HG03439 (cell line): Measurements from ENCODE around the gene MAP3K15.

Experiments
- ATAC-seq: cut with Tn5 transposase; IDR thresholded peaks from one replicate; pipeline ENCODE4 v1.9.1; 2021; ENCODE audit warnings: mild to moderate bottlenecking, moderate library complexity; ENCODE audit not compliant: unreplicated experiment

Gene MAP3K15

DNA sequence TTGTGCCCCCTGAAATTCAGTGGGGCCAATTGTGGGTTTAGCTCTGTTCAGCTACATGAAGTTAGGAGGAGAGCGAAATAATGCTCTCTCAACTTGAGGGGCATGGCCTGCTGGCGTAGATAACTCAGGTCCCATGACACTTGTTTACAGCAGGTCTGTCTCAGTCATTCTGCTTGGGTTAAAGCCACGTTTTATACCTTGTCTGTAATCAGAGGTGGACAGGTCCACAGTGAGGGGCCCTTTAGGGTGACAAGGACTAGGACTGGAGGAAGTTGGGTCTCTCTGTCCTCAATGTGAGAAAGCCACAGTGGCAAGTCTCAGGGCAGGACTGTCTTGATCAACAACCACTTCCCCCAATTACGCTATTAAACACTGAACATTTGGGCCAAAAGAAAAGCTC lies 122.6 kb downstream of the MAP3K15 start:
- ATAC-seq = no peak

DNA sequence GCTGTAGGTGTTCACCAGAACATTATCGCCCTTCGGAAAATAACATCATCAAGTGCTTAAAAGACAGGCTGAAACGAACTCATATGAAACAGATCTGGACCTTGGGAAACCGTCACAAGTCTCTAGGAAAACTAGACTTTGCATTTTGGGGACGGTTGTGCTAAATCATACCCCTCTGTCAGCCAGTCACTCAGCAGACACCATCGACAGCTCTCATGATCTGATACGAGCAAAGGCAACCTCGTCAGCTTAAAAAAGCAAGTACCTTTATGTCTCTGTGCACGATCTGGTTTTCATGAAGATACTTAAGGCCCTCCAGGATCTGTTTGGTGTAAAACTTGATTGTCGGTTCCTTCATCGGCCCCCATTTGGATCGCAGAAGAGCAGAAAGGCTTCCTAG lies 123.2 kb downstream of the MAP3K15 start:
- ATAC-seq = no peak

DNA sequence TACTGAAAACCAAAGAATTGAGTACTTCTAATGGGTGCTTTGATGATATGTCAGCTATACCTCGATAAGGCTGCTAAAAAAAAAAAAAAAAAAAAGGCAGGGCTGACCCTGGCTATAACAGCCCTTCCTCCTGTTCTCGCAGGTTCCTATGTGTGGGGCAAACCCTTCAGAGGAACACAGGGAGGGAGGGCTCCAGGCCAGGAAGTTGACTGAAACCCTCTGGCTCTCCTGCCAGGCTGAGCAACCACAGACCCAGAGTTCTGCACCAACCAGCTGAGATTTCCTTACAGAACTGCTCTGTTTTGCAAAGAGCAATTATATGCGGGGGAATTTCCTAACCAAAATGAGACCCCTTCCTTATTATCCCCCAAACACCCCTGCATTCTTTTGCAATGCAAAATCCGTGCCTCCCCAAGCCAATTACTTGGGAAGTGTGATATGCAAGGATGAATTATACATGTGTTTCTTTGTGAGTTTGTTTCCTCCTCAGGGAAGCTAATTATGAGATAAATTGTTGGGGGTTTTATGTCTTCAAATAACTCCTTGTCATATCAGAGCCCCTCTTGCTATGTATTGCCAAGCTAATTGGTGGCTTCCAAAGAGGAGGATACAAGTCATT lies 126.0 kb downstream of the MAP3K15 start:
- no peak for ATAC-seq

DNA sequence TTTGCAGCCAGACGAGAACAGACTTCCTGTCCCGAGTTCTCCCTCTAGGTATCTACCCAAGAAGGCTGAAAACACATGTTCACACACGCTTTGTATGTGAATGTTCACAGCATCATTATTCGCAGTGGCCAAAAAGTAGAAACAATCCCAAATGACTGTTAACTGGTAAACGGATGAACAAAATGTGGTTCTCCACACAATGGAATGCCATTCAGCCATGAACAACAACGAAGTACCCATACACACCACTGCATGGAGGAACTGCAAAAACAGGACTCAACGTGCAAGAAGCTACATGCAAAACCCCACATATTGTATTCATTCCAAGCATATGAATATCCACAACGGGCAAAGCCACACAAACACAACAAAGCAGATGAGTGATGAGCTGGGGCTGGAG lies 126.6 kb downstream of the MAP3K15 start:
- ATAC-seq = no peak

DNA sequence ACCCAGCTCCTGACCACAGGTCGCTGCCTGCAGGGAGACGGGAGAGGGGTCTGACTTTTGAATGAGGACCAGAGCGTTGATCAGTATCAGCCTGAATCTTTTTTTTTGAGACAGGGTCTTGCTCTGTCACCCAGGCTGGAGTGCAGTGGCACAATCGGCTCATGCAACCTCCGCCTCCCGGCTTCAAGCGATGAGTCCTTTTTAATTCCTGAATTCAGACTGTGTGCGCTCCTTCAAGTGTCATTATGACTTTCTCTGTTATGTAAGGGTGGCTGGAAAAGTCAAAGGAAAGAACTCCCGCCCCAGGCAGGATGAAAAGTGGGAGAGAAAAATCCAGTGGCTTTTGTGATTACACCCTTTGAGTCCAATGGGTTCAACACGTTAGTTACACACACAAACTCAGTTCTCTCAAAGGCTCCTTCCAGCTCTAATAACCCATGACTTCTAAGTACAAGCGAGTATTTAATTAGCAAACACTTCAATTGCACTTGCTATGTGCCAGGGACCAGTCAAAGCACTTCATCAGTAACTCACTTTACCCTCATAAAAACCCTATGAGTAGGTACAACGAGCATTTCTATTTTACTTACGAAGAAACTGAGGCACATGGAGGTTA lies 127.1 kb downstream of the MAP3K15 start:
- no peak for ATAC-seq

DNA sequence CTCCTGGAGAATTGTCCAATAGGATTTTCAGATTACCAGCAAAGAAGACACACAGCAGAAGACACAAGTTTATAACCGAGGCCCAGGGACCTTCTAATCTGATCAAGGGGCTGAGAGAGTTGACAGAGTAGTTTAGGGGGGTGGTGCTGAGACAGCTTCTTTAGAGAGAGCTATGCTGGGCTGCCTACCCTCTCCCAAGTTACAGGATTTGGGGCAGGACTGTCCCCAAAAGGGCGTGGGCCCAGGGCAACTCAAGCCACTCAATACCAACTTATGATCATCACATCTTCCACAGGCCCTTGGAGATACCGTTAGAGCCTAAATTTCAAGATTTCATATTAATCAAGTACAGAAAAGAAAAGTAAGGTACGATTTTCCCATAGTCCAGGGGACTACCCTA lies 128.6 kb downstream of the MAP3K15 start:
- ATAC-seq = no peak

DNA sequence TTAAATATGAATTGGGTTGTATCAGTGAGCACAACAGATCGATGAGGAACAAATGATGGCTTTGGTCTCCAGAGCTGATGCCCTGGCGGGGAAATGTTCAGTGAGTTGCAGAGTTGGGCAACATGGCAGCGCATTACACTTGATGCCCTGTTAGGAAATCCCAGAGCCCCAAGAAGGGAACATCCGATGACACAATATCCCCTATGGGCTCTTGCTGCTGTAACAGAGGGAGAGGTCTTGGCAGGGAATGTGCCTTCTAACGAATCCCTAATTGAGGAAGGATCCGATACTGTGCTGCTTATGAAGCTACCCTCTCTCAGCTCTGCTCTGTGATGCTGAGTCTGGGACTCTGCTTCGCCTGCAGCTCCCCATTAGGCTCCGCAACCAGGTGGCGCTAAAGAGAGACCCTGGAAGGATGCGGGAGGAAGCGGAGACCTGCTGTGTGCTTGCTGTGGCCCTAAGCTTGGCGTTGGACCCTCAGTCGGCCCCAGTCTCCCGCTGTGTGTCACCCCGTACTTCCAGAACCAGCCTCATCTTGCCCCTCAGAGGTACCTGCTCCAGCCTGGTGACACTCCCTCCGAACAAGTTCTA lies 132.7 kb downstream of the MAP3K15 start:
- no peak for ATAC-seq

DNA sequence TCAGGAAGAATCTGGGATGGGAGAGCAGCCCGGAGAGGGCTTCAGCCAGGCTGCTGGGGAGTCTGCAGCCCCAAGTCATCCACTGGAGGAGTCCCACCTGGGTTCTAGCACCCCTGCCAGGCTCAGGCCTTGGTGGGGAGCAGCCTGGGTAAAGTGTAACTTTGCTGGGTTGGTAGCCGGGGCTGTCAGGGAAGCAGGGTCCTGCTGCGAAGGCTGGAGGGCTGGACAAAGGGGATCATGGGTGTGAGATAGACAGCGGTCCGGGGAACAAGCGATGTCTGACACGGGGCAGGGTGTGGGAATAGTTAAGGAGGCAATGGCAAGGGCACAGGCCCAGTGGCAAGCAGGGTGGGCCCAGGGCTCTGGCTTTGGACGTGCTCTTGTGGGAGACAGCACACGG lies 134.0 kb downstream of the MAP3K15 start:
- ATAC-seq = no peak

DNA sequence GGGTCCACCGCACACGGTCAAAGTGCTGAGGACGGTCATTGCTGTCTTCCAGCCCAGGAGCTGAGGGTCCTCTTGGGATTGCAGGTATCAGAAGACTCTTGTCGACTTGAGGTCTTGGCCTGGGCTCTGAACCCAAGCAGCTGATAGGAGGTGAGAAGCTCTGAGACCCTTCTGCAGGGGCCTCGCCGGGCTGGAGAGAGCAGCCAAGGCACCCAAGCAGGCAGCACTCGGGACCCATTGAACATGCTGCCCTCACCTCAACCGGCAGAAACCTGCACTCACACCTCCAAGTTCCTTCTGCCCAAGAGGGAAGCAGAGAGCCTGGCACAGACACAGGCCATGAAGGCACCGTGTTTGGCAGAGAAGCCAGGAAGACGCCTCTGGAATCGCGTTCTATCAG lies 137.5 kb downstream of the MAP3K15 start:
- ATAC-seq = no peak

DNA sequence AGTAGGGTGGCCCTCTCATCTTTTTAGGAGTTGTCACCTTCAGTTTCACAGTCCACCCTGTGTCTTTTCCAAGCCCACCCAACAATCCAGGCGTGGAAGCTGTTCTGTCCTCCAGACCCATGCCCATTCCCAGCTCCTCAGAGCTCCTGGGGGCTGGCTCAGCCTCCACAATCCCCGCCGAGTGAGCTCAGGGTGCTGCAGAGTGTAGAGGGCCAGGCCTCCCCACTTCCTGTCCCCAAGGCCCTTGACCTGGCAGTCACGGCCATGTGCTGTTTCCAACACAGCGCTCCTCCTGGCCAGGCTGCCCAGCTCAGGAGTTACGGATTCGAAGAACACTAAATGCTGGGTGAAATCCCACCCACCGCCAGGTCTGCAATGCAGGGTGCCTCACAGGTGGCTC lies 139.8 kb downstream of the MAP3K15 start:
- no peak for ATAC-seq

DNA sequence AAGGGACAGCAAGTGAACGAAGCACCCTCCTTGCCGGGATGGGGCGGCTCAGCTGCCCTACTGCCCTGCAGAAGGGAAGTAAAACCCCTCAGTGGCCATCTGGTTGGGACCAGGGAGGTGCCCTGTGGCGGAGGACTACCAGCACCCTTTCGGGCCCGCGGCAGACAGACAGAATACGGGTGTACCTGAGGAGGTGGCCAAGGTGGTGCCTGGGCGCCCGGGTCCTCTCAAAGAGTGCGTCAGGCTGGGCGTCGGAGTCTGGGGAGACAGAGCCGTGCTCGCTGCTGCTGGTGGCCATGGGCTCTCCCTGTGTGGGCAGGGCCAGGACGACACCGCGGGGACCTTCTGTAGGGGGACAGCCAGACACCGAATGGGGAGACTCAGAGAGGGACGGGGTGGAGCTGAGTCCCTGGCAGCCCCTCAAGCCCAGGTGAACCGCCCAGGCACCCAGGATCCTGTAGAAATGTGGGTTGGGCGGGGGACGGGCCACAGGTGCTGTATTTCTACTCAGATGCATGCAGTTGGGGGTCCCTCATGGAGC lies 141.9 kb downstream of the MAP3K15 start:
- no peak for ATAC-seq

DNA sequence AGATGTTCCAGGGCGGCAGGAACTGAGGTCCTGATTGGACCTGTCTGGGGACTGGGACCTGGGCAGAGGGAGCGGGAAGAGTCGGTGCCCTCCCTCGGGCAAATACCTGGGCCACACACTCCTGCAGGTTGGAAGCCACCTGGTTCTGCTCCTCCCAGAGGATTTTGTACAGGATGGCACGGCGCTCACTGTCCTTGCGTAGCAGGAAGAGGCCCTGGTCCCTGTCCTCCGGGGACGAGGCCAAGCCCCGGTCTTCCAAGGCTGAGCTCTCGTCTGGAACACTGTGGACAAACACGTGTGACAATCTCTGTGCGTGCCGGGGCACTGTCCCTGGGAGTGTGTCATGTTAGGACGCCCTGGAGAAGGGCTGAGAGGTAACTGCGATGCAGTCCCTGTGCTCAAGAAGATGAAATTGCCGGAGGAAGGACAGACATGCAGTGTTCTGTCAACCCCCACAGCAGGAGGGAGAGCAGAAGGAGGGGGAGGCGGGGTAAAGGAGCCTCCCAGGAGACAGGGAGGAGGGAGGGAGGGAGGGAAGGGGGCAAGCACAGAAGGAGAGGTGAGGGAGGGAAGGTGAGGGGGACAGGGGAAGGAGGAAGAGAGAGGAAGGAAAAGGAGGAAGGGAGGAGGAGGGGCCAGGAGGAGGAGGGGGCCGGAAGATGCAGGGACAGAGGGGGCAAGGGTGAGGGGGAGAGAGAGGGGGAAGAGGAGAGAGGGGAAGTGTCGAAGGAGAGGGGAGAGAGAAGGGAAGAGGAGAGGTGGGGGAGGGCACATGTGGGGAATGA lies 142.6 kb downstream of the MAP3K15 start:
- no peak for ATAC-seq

DNA sequence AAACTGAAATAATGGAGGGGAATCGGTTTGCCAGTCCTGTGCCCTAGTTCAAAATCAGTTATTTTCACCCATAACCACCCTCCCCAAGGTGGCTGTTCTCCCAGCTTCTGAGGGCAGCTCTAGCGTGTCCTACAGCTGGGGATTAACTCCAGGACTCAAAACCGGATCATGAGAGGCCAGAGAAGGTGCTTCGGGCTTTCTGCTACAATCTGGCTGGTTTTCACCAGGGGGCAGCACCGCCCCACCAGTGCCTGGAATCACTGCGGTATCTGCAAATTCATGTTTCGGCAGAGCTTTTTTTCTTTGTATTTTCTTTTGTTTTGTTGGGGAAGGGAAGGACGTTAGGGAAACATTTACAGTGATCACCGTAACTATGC lies 143.2 kb downstream of the MAP3K15 start:
- ATAC-seq = peak; percentile 66

DNA sequence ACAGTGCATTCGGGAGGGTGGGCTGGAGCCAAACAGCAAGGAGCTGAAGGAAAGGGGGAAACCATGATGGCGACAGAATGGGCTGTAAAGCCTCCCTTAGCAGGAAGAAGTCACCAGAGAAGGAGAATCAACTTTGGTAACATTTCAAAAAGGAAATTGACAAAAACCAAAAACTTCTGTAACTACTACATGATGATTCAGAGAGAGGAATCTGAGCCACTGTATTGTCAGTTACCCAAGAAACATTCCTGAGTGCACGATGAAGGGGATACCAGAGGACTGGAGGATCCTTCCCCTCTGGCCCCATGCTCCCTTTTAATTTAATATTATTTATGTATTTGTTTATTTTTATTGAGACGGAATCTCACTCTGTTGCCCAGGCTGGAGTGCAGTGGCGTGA lies 145.2 kb downstream of the MAP3K15 start:
- ATAC-seq = no peak

DNA sequence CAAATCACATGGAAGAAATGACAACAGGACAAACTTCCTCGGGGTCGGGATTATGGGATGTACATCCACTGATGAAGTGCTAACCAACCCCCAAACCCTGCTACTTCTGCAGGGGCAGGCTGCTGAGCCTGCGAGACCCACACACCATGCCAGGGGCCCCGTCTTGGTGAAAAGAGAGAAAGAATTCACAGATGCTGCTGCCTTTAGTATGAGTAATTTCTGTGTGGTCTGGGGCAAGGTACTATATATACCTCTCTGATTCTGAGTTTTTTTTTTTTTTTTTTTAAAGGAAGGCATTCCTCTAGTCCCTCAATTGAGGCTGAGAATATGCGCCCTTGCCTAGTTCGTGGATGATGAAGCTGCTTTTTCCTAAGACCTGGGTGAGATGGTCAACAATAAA lies 146.7 kb downstream of the MAP3K15 start:
- no peak for ATAC-seq

DNA sequence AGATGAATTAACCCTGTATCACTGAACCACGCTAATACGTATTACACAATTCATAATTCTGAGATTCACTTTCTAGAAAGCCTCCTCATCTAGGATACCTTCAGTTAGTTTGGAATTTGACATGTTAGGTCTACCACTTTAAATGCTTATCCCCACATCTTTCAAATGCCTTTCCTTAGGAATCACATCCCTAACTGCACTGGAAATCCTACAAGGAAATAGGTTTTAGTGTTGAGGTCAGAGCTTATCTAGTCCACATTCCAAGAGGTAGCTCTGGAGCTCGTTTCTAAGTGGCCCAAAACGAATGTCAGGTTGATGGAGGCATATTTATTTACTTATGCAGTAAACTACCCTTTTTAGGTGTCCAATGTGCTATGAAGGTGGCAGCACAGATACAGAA lies 153.6 kb downstream of the MAP3K15 start:
- no peak for ATAC-seq

DNA sequence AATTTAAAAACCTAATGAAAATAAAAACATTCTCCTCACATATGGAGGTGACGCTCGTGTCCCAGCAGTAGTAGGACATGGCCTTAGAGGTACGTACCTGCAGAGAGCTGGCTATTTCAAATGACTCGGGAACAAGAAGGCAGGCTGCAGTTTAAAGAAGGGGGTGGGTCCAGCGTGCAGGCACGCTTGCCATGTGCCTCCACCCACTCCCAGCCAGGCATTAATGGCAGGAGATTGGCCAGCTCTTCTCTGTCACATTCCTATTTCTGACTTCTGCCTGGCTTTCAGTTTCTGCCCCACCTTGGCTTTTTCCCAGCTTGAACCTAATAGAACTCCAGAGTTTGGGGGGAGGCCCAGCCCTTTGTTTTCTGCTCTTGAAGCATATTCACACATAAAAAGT lies 154.4 kb downstream of the MAP3K15 start:
- ATAC-seq = no peak

DNA sequence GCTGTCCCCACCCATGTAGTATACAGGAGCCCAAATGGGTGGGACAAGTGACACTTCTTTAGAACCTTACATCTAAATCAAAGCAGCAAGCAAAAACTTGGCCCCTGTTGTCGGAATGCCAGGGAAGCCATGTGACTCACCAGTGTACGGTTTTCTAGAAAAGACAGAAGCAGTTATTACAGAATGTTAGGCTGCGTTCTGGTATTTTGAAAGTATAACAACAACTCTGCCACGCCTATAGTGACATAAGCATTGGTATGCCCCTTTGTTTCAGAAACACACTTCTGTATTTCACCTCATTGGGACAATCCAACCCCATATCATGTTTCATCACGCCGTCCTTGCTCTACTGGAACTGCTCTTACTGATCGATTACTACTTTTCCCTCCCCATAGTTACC lies 156.8 kb downstream of the MAP3K15 start:
- no peak for ATAC-seq

DNA sequence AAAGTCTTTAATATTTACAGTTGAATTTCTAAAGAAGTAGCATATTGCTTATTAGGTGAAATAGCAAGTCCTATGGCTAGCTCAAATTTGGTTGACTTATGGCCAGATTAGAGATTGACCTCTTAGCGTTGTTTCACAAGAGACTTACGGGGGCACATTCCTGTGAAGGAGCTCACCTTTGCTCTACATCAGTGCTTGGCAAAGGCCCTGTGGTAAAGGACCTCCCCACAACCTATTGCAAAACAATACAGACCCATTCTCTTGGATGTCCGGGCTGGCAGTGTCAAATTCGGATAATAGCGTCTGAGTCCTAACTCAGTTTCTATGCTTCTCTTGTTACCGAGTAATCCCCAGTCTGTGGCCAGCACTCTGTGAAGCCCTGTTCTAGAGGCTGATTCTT lies 160.7 kb downstream of the MAP3K15 start:
- ATAC-seq = no peak

DNA sequence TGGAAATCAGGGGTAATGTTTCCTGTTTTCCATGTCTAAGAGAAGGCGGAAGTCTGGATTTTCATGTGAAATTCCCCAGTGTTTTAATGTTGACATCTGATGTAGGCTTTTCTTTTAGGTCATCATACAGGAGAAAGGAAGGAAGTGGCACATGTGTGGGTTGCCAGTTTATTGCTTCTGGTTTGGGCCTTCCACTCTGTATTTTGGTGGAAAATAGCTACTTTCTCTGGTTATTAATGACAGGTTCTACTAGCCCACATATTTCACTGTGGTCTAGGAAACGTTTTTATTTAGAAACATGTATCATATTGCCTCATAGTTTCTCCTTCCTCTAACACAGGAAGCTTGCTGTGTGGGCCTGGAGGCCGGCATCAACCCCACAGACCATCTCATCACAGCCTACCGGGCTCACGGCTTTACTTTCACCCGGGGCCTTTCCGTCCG lies 164.3 kb downstream of the MAP3K15 start:
- ATAC-seq = peak; percentile 75

DNA sequence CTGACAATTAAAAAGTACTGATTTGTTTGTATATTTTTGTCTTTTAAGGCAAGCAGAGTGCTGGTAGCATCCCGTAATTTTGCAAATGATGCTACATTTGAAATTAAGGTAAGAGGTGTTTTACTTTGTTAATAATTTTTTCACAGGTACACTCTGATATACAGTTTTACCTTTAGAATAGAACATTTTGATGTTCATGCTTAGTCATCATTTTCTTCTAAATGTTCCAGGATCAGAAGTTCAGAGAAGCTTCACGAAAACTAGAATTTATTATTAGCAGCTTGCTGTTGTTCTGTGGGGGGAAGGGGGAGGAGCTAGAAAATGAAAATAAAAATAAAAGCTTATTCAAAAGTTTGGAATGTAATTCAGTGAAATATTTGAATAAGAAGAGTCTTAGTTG lies 166.0 kb downstream of the MAP3K15 start:
- ATAC-seq = no peak

DNA sequence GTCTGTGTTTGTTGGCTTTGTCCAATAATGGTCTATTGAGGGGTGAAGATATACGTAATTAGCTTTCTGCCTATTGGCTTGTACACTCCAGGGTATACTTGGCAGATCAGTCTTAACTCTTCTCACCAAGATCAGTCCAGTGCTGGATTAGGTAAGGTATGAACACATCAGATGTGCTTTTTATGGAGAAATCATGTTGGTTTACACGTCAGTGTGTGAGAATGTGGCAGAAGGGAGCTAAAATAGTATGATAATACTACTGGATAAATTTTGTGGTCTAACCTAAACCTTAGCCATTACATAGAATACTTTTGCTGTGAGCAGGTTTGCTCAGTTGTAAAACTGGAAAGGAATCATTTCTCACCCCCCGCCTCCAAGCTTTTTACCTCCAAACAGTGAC lies 167.4 kb downstream of the MAP3K15 start:
- no peak for ATAC-seq
